NCI-H1048 (cell line): ENCODE data around the gene XPO6.

Experiments used
- DNase-seq: peaks from one replicate; lab custom pipeline; 2025; lab: John Stamatoyannopoulos, UW

Gene XPO6

GRCh38 chr16:28183930-28184329 is 27.8 kb downstream of the XPO6 start:
- DNase-seq: no peak

- DNase-seq: no peak
These were observed 28.3 kb downstream of the XPO6 start for GRCh38 chr16:28183484-28183883.

GRCh38 chr16:28182801-28183200 is 29.0 kb downstream of the XPO6 start:
- no peak for DNase-seq

GRCh38 chr16:28182183-28182582 is 29.6 kb downstream of the XPO6 start:
- no peak for DNase-seq

GRCh38 chr16:28181515-28181914 is 30.2 kb downstream of the XPO6 start:
- DNase-seq: no peak

- no peak for DNase-seq
These were observed 30.9 kb downstream of the XPO6 start for GRCh38 chr16:28180655-28181460.

GRCh38 chr16:28179354-28179753 is 32.4 kb downstream of the XPO6 start:
- DNase-seq: no peak

- no peak for DNase-seq
These were observed 36.0 kb downstream of the XPO6 start for GRCh38 chr16:28175715-28176114.

- DNase-seq: no peak
These were observed 39.4 kb downstream of the XPO6 start for GRCh38 chr16:28172336-28172735.

- DNase-seq: no peak
These were observed 39.9 kb downstream of the XPO6 start for GRCh38 chr16:28171816-28172215.

GRCh38 chr16:28168991-28169554 is 42.7 kb downstream of the XPO6 start:
- no peak for DNase-seq

- no peak for DNase-seq
These were observed 44.0 kb downstream of the XPO6 start for GRCh38 chr16:28167730-28168129.

- DNase-seq: no peak
These were observed 44.5 kb downstream of the XPO6 start for GRCh38 chr16:28167221-28167620.

GRCh38 chr16:28166394-28167208 is 45.2 kb downstream of the XPO6 start:
- DNase-seq: no peak

GRCh38 chr16:28165598-28165997 is 46.2 kb downstream of the XPO6 start:
- DNase-seq: no peak

GRCh38 chr16:28164140-28164539 is 47.6 kb downstream of the XPO6 start:
- DNase-seq: no peak

GRCh38 chr16:28163699-28164098 is 48.1 kb downstream of the XPO6 start:
- no peak for DNase-seq

GRCh38 chr16:28162326-28162877 is 49.4 kb downstream of the XPO6 start:
- DNase-seq: no peak

GRCh38 chr16:28161626-28162025 is 50.1 kb downstream of the XPO6 start:
- DNase-seq: no peak

GRCh38 chr16:28158136-28158535 is 53.6 kb downstream of the XPO6 start:
- no peak for DNase-seq

- no peak for DNase-seq
These were observed 55.6 kb downstream of the XPO6 start for GRCh38 chr16:28156056-28156680.

GRCh38 chr16:28155293-28155692 is 56.5 kb downstream of the XPO6 start:
- DNase-seq: no peak
